ENCODE measurements around the gene NCLN.

GRCh38 chr19:3236272-3236671 is 50.5 kb downstream of the NCLN start:
- no peak for TF ChIP-seq CTCF (IDR thresholded peaks at IDR 0.05)
- TF ChIP-seq POLR2A (IDR thresholded peaks at IDR 0.05): no peak

All from transverse colon (tissue), 3 donors.